Caco-2 (cell line): Measurements from ENCODE around the gene TLE6. TPM values are rescaled to one million over a fixed set of nuclear protein-coding genes. Genes with fewer than 3 reads are reported as not detected.

Experiments used
- BruUV-seq: library from RNA; stranded (reverse); fragments of 400-500 nt; replicated peaks from 2 replicates; lab custom pipeline; 2021; lab: Mats Ljungman, UMichigan
- CTCF ChIA-PET: fragments of 300-600 bp; sonication (Branson Sonifier 250); formaldehyde crosslinking; loops from one replicate; lab custom pipeline; 2022; ENCODE audit warnings: antibody characterized with exemption; lab: Charles Lee
- POLR2A ChIA-PET: fragments of 300-600 bp; sonication (Branson Sonifier 250); formaldehyde crosslinking; loops from one replicate; lab custom pipeline; 2022; ENCODE audit warnings: antibody characterized with exemption; lab: Charles Lee
- DNase-seq, 2 experiments: peaks; one replicate each; pipeline versions ENCODE4 v3.0.0 to v3.0.0-alpha.2; 2020 to 2022
- H3K27me3 ChIP-seq: replicated peaks from 2 replicates; pipeline ENCODE4 v1.6.0; 2011; ENCODE audit warnings: low read length; ENCODE audit not compliant: control insufficient read depth, insufficient read depth
- H3K36me3 ChIP-seq: 2 replicates; pipeline ENCODE4 v1.5.1; 2011; ENCODE audit warnings: low read length; ENCODE audit not compliant: control insufficient read depth, insufficient read depth
- H3K4me1 ChIP-seq: fragments of 250-450 bp; sonication (Bioruptor Pico); 2 replicates; pipeline ENCODE4 v1.5.1; 2020; ENCODE audit warnings: mild to moderate bottlenecking
- H3K4me3 ChIP-seq: 2 replicates; pipeline ENCODE4 v1.5.1; 2011; ENCODE audit warnings: low read depth, mild to moderate bottlenecking, control low read depth, low read length
- H3K9me3 ChIP-seq: fragments of 250-450 bp; sonication (Bioruptor Pico); 2 replicates; pipeline ENCODE4 v1.5.1; 2020; ENCODE audit warnings: mild to moderate bottlenecking, moderate library complexity
- H3K27ac Mint-ChIP-seq: one replicate; pipeline ENCODE4 v1.8.0; 2022; ENCODE audit warnings: mixed read lengths; ENCODE audit not compliant: unreplicated experiment
- H3K27me3 Mint-ChIP-seq: one replicate; pipeline ENCODE4 v1.8.0; 2022; ENCODE audit warnings: mixed read lengths; ENCODE audit not compliant: insufficient read depth, unreplicated experiment
- H3K36me3 Mint-ChIP-seq: one replicate; pipeline ENCODE4 v1.8.0; 2022; ENCODE audit warnings: mild to moderate bottlenecking, mixed read lengths; ENCODE audit not compliant: insufficient read depth, unreplicated experiment
- H3K4me1 Mint-ChIP-seq: one replicate; pipeline ENCODE4 v1.8.0; 2022; ENCODE audit warnings: low read depth, mixed read lengths; ENCODE audit not compliant: unreplicated experiment
- H3K4me3 Mint-ChIP-seq: one replicate; pipeline ENCODE4 v1.8.0; 2022; ENCODE audit warnings: mild to moderate bottlenecking, moderate library complexity, mixed read lengths; ENCODE audit not compliant: unreplicated experiment
- H3K9me3 Mint-ChIP-seq: one replicate; pipeline ENCODE4 v1.8.0; 2022; ENCODE audit warnings: mixed read lengths; ENCODE audit not compliant: unreplicated experiment
- intact Hi-C: fragments of 100-400 bp; cut with micrococcal nuclease; formaldehyde crosslinking; loops from one replicate; pipeline ENCODE4 v1.10.0; 2022; ENCODE audit not compliant: unreplicated experiment
- total RNA-seq: library from RNA; stranded (reverse); gene quantifications from 2 replicates; pipeline ENCODE4 v1.2.3, GENCODE V29; 2022
- TF ChIP-seq, protein P1 (sequence below), 2 experiments: fragments of 200-600 bp in 1 of 2; IDR thresholded peaks; 1 replicate in 1 of 2; 2 replicates in 1 of 2; pipeline versions ENCODE4 v1.5.1 to v1.8.0; 2011 to 2022; ENCODE audit warnings: antibody characterized with exemption in 1 of 2, control low read depth in 1 of 2, inconsistent platforms in 1 of 2, low read depth in 1 of 2, low read length in 1 of 2, mild to moderate bottlenecking in 1 of 2, moderate library complexity in 1 of 2; ENCODE audit not compliant: insufficient read depth in 1 of 2, severe bottlenecking in 1 of 2, unreplicated experiment in 1 of 2

The TLE6 gene
- total RNA-seq, 1 experiment from 2014 or later, result 1.4 TPM

DNA sequence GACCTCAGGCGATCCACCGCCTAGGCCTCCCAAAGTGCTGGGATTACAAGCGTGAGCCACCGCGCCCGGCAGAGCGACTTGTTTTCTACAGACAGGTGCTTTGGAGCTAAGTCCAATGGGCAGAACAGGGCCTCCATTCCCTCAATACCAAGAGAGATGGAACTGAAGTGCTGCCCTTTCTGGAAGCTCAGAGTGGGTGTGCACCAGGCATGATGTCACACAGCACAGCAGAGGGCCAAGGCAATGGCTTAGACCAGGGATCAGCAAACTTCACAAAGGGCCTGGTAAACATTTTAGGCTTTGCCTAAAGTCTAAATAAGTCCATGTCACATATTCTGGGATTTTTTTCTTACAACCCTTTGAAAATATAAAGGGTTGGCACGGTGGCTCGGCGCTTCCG, 21.3 kb downstream of the TLE6 start:
- intact Hi-C loops, result no loop called here
- no peaks in the 10 kb centered on the region for H3K27me3 ChIP-seq
- no peak for DNase-seq
- ChIA-PET POLR2A (no interaction called here), CTCF (interaction anchor here (0.6 kb wide), 1 partner anchor 158 kb away, joined by 3 read pairs; the partner anchor contains the start of gene ZNF555)
- H3K9me3 Mint-ChIP-seq, result no peaks in the 10 kb centered on the region
- TF ChIP-seq, protein P1, sequence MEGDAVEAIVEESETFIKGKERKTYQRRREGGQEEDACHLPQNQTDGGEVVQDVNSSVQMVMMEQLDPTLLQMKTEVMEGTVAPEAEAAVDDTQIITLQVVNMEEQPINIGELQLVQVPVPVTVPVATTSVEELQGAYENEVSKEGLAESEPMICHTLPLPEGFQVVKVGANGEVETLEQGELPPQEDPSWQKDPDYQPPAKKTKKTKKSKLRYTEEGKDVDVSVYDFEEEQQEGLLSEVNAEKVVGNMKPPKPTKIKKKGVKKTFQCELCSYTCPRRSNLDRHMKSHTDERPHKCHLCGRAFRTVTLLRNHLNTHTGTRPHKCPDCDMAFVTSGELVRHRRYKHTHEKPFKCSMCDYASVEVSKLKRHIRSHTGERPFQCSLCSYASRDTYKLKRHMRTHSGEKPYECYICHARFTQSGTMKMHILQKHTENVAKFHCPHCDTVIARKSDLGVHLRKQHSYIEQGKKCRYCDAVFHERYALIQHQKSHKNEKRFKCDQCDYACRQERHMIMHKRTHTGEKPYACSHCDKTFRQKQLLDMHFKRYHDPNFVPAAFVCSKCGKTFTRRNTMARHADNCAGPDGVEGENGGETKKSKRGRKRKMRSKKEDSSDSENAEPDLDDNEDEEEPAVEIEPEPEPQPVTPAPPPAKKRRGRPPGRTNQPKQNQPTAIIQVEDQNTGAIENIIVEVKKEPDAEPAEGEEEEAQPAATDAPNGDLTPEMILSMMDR (IDR thresholded peaks at IDR 0.05; ENCODE audit: insufficient read depth in 1 of 2, low read depth in 1 of 2, low read length in 1 of 2, severe bottlenecking in 1 of 2, unreplicated experiment in 1 of 2), result no peak
- BruUV-seq, result no TSS peak
- H3K27me3 Mint-ChIP-seq, result no peaks in the 10 kb centered on the region
- H3K27ac Mint-ChIP-seq, result no peak overlapping the region
- no peaks in the 10 kb centered on the region for H3K4me1 ChIP-seq
- no peak overlapping the region for H3K4me3 ChIP-seq
- H3K4me1 Mint-ChIP-seq, result no peaks in the 10 kb centered on the region
- H3K9me3 ChIP-seq, result no peaks in the 10 kb centered on the region
- no peaks in the 10 kb centered on the region for H3K36me3 ChIP-seq
- no peak overlapping the region for H3K4me3 Mint-ChIP-seq
- peaks cover 5% of the 10 kb centered on the region for H3K36me3 Mint-ChIP-seq

GRCh38 chr19:3001235-3001800, 24.0 kb downstream of the TLE6 start:
- ChIA-PET POLR2A (no interaction called here), CTCF (no interaction called here)
- H3K27me3 Mint-ChIP-seq, result no peaks in the 10 kb centered on the region
- no TSS peak for BruUV-seq
- Histone ChIP-seq H3K4me1 (no peaks in the 10 kb centered on the region), H3K9me3 (no peaks in the 10 kb centered on the region), H3K27me3 (no peaks in the 10 kb centered on the region), H3K4me3 (no peak overlapping the region), H3K36me3 (no peaks in the 10 kb centered on the region)
- no peak overlapping the region for H3K27ac Mint-ChIP-seq
- intact Hi-C loops, result no loop called here
- H3K9me3 Mint-ChIP-seq, result no peaks in the 10 kb centered on the region
- no peak for DNase-seq
- no peak overlapping the region for H3K4me3 Mint-ChIP-seq
- no peaks in the 10 kb centered on the region for H3K4me1 Mint-ChIP-seq
- TF ChIP-seq, protein P1 (IDR thresholded peaks at IDR 0.05; ENCODE audit: insufficient read depth in 1 of 2, low read depth in 1 of 2, low read length in 1 of 2, severe bottlenecking in 1 of 2, unreplicated experiment in 1 of 2), result no peak
- H3K36me3 Mint-ChIP-seq, result peaks cover 5% of the 10 kb centered on the region

- TF ChIP-seq, protein P1 (IDR thresholded peaks at IDR 0.05; ENCODE audit: insufficient read depth in 1 of 2, low read depth in 1 of 2, low read length in 1 of 2, severe bottlenecking in 1 of 2, unreplicated experiment in 1 of 2), result no peak
- Mint-ChIP-seq H3K4me3 (no peak overlapping the region), H3K27ac (no peak overlapping the region), H3K9me3 (no peaks in the 10 kb centered on the region), H3K4me1 (no peaks in the 10 kb centered on the region), H3K36me3 (peaks cover 5% of the 10 kb centered on the region), H3K27me3 (no peaks in the 10 kb centered on the region)
- intact Hi-C loops, result no loop called here
- H3K27me3 ChIP-seq, result no peaks in the 10 kb centered on the region
- H3K9me3 ChIP-seq, result no peaks in the 10 kb centered on the region
- ChIA-PET POLR2A (no interaction called here), CTCF (no interaction called here)
- no peak overlapping the region for H3K4me3 ChIP-seq
- no peaks in the 10 kb centered on the region for H3K4me1 ChIP-seq
- BruUV-seq, result no TSS peak
- H3K36me3 ChIP-seq, result no peaks in the 10 kb centered on the region
- no peak for DNase-seq
These were observed 25.7 kb downstream of the TLE6 start for GRCh38 chr19:3003046-3003445.
